ENCODE measurements around the gene DCAF11.
A peak's percentile ranks its signal among the peaks of the same experiment; 100 is the strongest.

DCAF11 gene

DNA sequence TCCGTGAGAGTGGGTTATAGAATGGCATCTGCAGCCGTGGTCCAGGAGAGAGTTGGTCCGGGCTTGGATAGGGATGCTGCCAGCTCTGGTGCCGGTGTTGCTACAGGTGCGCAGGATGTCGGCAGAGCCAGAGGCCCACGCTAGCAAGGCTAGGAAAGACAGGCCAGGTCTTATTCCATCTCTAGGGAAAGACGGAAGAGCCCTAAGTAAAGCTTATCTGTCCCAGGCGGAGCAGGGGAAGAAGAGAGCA is 20.9 kb downstream of the DCAF11 start:
- Histone ChIP-seq H3K9me3 (ENCODE audit: control insufficient read depth, low read length) (no peaks in the 10 kb centered on the region), H3K36me3 (ENCODE audit: control insufficient read depth, insufficient read depth, low read length) (peaks cover 22% of the 10 kb centered on the region), H3K27ac (ENCODE audit: low read depth, low read length, severe bottlenecking) (no peak overlapping the region), H3K4me1 (ENCODE audit: control insufficient read depth, insufficient read depth, low read length, poor library complexity, severe bottlenecking) (peaks cover 2% of the 10 kb centered on the region), H3K4me3 (ENCODE audit: extremely low read depth, insufficient read depth, low read length, poor library complexity, severe bottlenecking) (peak overlapping the region; percentile 85)
- 12 to 18% methylated on average over 9 of the region's 9 CpGs for WGBS, 2 experiments (ENCODE audit: insufficient coverage in 2 of 2)

- no peaks in the 10 kb centered on the region for H3K9me3 ChIP-seq (ENCODE audit: control insufficient read depth, low read length)
- WGBS, 2 experiments (ENCODE audit: insufficient coverage in 2 of 2), result 3% methylated on average over 42 to 64 of the region's 75 CpGs
- H3K4me3 ChIP-seq (ENCODE audit: extremely low read depth, insufficient read depth, low read length, poor library complexity, severe bottlenecking), result peak within 1 kb of the TSS; percentile 85
- H3K36me3 ChIP-seq (ENCODE audit: control insufficient read depth, insufficient read depth, low read length), result peaks cover 22% of the 10 kb centered on the region
- H3K27ac ChIP-seq (ENCODE audit: low read depth, low read length, severe bottlenecking), result no peak within 1 kb of the TSS
- H3K4me1 ChIP-seq (ENCODE audit: control insufficient read depth, insufficient read depth, low read length, poor library complexity, severe bottlenecking), result peaks cover 2% of the 10 kb centered on the region
These were observed 21.5 kb downstream of the DCAF11 start, which contains the start of gene PSME1 for GRCh38 chr14:24135834-24136683. PSME1 (plus strand) TSS chr14:24136194; CDS start chr14:24136263, 69 bp downstream.

DNA sequence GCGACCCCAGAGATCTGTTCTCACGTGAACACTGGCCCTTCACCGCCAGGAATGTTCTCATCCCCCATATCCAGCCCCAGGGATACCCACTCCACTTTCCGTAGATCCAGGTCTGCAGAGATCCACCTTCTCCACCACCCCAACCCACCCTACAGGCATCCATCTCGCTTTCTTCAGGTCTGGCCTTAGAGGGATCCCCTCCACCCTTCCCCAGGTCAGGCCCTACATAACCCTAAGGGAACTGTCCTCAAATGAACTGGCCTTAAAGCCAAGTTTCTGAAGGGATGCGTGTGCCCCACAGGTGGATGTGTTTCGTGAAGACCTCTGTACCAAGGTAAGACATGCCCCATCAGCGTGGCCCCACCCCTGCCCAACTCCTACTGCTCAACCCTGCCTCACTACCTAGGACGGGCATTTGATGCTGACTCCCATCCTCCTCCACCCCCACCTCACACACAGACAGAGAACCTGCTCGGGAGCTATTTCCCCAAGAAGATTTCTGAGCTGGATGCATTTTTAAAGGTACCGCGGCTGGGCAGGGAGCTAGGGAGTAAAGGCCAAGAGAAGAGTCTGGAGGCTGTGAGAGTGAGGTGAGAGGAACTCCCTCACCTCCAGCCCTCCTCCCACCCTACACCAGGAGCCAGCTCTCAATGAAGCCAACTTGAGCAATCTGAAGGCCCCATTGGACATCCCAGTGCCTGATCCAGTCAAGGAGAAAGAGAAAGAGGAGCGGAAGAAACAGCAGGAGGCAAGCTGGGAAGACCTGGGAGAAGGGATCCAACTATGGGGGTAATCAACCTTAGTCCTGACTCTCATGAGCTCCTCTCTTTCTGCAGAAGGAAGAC is 22.3 kb downstream of the DCAF11 start:
- H3K27ac ChIP-seq (ENCODE audit: low read depth, low read length, severe bottlenecking), result no peak overlapping the region
- WGBS, 2 experiments (ENCODE audit: insufficient coverage in 2 of 2), result 59 to 72% methylated on average over 6 to 7 of the region's 13 CpGs
- peak overlapping the region; percentile 85 for H3K4me3 ChIP-seq (ENCODE audit: extremely low read depth, insufficient read depth, low read length, poor library complexity, severe bottlenecking)
- peaks cover 22% of the 10 kb centered on the region for H3K36me3 ChIP-seq (ENCODE audit: control insufficient read depth, insufficient read depth, low read length)
- no peaks in the 10 kb centered on the region for H3K9me3 ChIP-seq (ENCODE audit: control insufficient read depth, low read length)
- peaks cover 2% of the 10 kb centered on the region for H3K4me1 ChIP-seq (ENCODE audit: control insufficient read depth, insufficient read depth, low read length, poor library complexity, severe bottlenecking)

- WGBS, 2 experiments (ENCODE audit: insufficient coverage in 2 of 2), result 83 to 98% methylated on average over 4 to 5 of the region's 8 CpGs
- H3K4me3 ChIP-seq (ENCODE audit: extremely low read depth, insufficient read depth, low read length, poor library complexity, severe bottlenecking), result no peak overlapping the region
- H3K36me3 ChIP-seq (ENCODE audit: control insufficient read depth, insufficient read depth, low read length), result peaks cover 22% of the 10 kb centered on the region
- no peak overlapping the region for H3K27ac ChIP-seq (ENCODE audit: low read depth, low read length, severe bottlenecking)
- peaks cover 2% of the 10 kb centered on the region for H3K4me1 ChIP-seq (ENCODE audit: control insufficient read depth, insufficient read depth, low read length, poor library complexity, severe bottlenecking)
- no peaks in the 10 kb centered on the region for H3K9me3 ChIP-seq (ENCODE audit: control insufficient read depth, low read length)
These were observed 23.2 kb downstream of the DCAF11 start for GRCh38 chr14:24137529-24138395.

- no peak overlapping the region for H3K4me3 ChIP-seq (ENCODE audit: extremely low read depth, insufficient read depth, low read length, poor library complexity, severe bottlenecking)
These were observed 24.1 kb downstream of the DCAF11 start for GRCh38 chr14:24138396-24139271.

DNA sequence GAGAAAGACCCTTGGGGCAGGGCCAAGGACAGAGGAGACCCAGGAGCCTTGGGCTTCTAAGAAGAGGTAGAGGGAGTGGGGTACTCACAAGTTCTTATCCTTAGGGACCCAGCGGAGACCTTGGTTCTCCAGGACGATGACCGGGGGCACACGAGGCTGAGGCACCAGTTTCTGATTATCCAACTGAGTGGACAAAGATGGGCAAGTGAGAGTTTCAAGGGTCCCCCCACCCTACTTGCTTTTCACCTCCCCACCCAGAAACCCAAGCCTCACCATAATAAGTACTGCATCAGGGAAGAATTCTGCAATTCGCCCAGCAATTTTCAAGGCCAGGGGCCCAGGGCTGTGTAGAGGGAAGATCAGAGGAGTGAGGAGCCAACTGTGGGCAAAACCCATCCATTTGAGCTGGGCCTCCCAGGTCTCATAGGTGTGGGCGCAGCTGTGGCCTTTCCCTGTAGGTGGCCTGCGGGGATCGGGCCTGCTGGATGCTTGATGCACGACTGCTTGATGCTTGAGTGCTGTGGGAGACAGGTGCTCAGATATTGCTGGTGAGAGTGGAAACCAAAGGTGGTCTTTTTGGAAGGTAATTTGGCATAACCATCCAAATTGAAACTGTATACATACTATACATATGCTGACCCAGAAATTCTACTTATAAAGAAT is 24.8 kb downstream of the DCAF11 start:
- 100% methylated on average over 2 of the region's 9 CpGs for WGBS, 2 experiments (ENCODE audit: insufficient coverage in 2 of 2)
- H3K36me3 ChIP-seq (ENCODE audit: control insufficient read depth, insufficient read depth, low read length), result peaks cover 35% of the 10 kb centered on the region
- H3K27ac ChIP-seq (ENCODE audit: low read depth, low read length, severe bottlenecking), result no peak overlapping the region
- no peaks in the 10 kb centered on the region for H3K9me3 ChIP-seq (ENCODE audit: control insufficient read depth, low read length)
- H3K4me3 ChIP-seq (ENCODE audit: extremely low read depth, insufficient read depth, low read length, poor library complexity, severe bottlenecking), result peak overlapping the region; percentile 73
- peaks cover 2% of the 10 kb centered on the region for H3K4me1 ChIP-seq (ENCODE audit: control insufficient read depth, insufficient read depth, low read length, poor library complexity, severe bottlenecking)

More at GRCh38 chr14:24138396-24139271, 24.1 kb downstream of the DCAF11 start:
- Histone ChIP-seq H3K27ac (ENCODE audit: low read depth, low read length, severe bottlenecking) (no peak overlapping the region), H3K4me1 (ENCODE audit: control insufficient read depth, insufficient read depth, low read length, poor library complexity, severe bottlenecking) (peaks cover 2% of the 10 kb centered on the region), H3K9me3 (ENCODE audit: control insufficient read depth, low read length) (no peaks in the 10 kb centered on the region), H3K36me3 (ENCODE audit: control insufficient read depth, insufficient read depth, low read length) (peaks cover 28% of the 10 kb centered on the region)
- 95 to 100% methylated on average over 10 to 11 of the region's 13 CpGs for WGBS, 2 experiments (ENCODE audit: insufficient coverage in 2 of 2)

DNA sequence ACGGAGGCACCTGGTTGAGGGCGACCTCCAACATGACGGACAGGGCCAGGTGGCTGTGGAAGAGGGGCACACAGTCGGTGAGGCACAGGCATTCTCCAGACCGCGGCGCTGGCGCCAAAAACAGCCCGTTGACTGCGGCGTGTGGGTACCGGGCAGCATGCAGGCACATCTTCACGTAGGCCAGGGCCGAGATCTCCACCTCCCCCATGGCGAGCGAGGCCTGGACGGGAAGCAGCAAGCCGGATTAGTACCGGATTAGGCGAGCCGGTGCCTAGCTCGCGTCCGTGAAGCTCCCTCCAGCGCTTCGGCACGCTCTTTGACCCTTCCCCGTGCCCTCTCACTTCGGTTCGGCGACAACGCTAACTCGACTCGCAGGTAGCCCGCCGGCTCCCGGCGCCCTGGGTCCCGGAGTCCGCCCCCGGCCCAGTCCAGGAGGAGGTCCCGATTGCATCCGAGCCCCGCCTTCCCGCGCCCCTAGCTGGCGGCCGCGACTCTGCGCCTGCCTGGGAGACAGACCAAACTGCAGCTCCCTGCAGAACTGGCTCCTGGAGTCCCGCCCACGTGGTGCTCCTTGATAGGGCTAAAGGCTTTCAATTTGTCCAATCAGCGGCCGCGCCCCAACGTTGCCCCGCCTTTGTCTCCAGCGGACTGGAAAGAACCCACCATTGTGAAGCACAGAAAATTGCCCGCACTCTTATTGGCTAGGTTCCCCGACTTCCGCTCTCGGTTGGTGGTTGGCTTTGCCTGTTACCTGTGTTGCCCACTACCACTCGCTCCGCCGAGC is 26.7 kb downstream of the DCAF11 start, which contains the start of gene EMC9:
EMC9 (minus strand) TSS at position 495 of the 784 bp plus-strand sequence; CDS start at position 208, 287 bp downstream.
- H3K36me3 ChIP-seq (ENCODE audit: control insufficient read depth, insufficient read depth, low read length), result peaks cover 38% of the 10 kb centered on the region
- H3K9me3 ChIP-seq (ENCODE audit: control insufficient read depth, low read length), result no peaks in the 10 kb centered on the region
- 0% methylated on average over 64 to 65 of the region's 65 CpGs for WGBS, 2 experiments (ENCODE audit: insufficient coverage in 2 of 2)

DNA sequence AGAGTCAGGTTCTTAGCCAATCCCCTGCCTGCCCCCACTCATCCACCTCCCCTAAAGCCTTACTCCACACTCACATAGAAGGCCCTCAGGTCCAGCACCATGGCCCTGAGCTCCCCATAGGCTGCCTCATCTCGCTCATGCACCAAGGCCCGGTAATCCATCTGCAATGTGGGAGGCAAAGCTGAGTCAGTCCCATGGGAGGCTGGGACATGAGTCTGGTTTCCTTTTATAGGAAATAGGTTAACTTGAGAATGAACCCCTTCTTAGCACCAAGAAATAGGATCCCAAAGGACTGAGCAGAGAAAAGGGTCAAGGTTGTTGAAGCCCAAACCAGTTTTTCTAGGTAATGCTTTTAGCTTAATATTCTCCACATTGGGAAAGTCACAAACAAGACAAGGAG is 28.9 kb downstream of the DCAF11 start:
- H3K36me3 ChIP-seq (ENCODE audit: control insufficient read depth, insufficient read depth, low read length), result peaks cover 31% of the 10 kb centered on the region
- no peak overlapping the region for H3K4me3 ChIP-seq (ENCODE audit: extremely low read depth, insufficient read depth, low read length, poor library complexity, severe bottlenecking)
- H3K27ac ChIP-seq (ENCODE audit: low read depth, low read length, severe bottlenecking), result no peak overlapping the region
- H3K9me3 ChIP-seq (ENCODE audit: control insufficient read depth, low read length), result no peaks in the 10 kb centered on the region
- H3K4me1 ChIP-seq (ENCODE audit: control insufficient read depth, insufficient read depth, low read length, poor library complexity, severe bottlenecking), result peaks cover 9% of the 10 kb centered on the region
- WGBS, 2 experiments (ENCODE audit: insufficient coverage in 2 of 2), result 100% methylated on average over 2 of the region's 2 CpGs

More for the DNA sequence above, 26.7 kb downstream of the DCAF11 start, which contains the start of gene EMC9:
- Histone ChIP-seq H3K4me1 (ENCODE audit: control insufficient read depth, insufficient read depth, low read length, poor library complexity, severe bottlenecking) (peaks cover 11% of the 10 kb centered on the region), H3K4me3 (ENCODE audit: extremely low read depth, insufficient read depth, low read length, poor library complexity, severe bottlenecking) (peak within 1 kb of the TSS; percentile 73), H3K27ac (ENCODE audit: low read depth, low read length, severe bottlenecking) (peak within 1 kb of the TSS; percentile 82)

DNA sequence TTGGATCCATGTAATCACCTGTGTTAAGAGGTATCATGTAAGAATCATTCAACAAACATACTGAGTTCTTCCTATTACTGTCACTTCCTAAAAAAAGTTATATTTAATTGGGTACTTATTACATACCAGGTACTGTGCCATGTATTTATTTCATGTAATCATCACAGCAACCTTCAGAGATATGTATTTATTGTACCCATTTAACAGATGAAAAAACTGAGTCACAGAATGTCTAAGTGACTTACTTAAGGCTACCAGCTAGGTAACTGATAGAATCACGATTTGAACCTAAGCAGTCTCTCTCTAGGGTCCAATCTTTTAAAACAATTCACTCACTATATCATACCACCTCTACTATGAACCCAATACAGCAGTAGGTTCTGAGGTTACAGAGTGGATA is 29.9 kb downstream of the DCAF11 start:
- Histone ChIP-seq H3K4me1 (ENCODE audit: control insufficient read depth, insufficient read depth, low read length, poor library complexity, severe bottlenecking) (peaks cover 9% of the 10 kb centered on the region), H3K36me3 (ENCODE audit: control insufficient read depth, insufficient read depth, low read length) (peaks cover 31% of the 10 kb centered on the region), H3K4me3 (ENCODE audit: extremely low read depth, insufficient read depth, low read length, poor library complexity, severe bottlenecking) (no peak overlapping the region), H3K27ac (ENCODE audit: low read depth, low read length, severe bottlenecking) (no peak overlapping the region), H3K9me3 (ENCODE audit: control insufficient read depth, low read length) (no peaks in the 10 kb centered on the region)
- 100% methylated on average over 1 of the region's 1 CpG; no CpG with 5 or more reads in 1 of the 2 experiments for WGBS, 2 experiments (ENCODE audit: insufficient coverage in 2 of 2)

Measured in mesodermal cell (in vitro differentiated cells).